GM12878 (cell line): Measurements from ENCODE around the gene PCSK1. TPM values are rescaled to one million over a fixed set of nuclear protein-coding genes. Genes with fewer than 3 reads are reported as not detected.

Source experiments
- ATAC-seq: fragments of 200-7000 bp; cut with Tn5 transposase; 3 replicates; pipeline ENCODE4 v1.9.1; 2020; ENCODE audit warnings: mild to moderate bottlenecking, moderate library complexity
- BruUV-seq: library from RNA; stranded (reverse); fragments of 400-500 nt; replicated peaks from 2 replicates; lab custom pipeline; 2021; lab: Mats Ljungman, UMichigan
- CTCF ChIA-PET: fragments of 300-600 bp; sonication (Branson Sonifier 250); formaldehyde crosslinking; extraction: SDS; loops from one replicate; lab custom pipeline; 2021; ENCODE audit warnings: inconsistent platforms; lab: Yijun Ruan, JAX
- POLR2A ChIA-PET: fragments of 350-600 bp; formaldehyde crosslinking; extraction: SDS; loops from one replicate; lab custom pipeline; 2021; ENCODE audit warnings: inconsistent platforms; lab: Charles Lee
- RAD21 ChIA-PET: fragments of 300-600 bp; sonication (Branson Sonifier 250); formaldehyde crosslinking; loops from one replicate; lab custom pipeline; 2023; ENCODE audit warnings: antibody characterized with exemption; ENCODE audit not compliant: unreplicated experiment; lab: Charles Lee
- SMC1A ChIA-PET: fragments of 300-600 bp; sonication (Branson Sonifier 250); formaldehyde crosslinking; loops from one replicate; lab custom pipeline; 2023; ENCODE audit not compliant: unreplicated experiment, uncharacterized antibody; lab: Charles Lee
- DNase-seq: peaks from one replicate; pipeline ENCODE4 v3.0.0-alpha.2; 2011; ENCODE audit warnings: low read depth, low spot score
- FAIRE-seq: peaks from 3 replicates; lab custom pipeline; 2011; peaks lifted over from hg19 to GRCh38; lab: Jason Lieb, UNC
- H2AFZ ChIP-seq: 2 replicates; pipeline ENCODE4 v1.6.0; 2011; ENCODE audit warnings: low read depth, low read length, control low read depth; ENCODE audit not compliant: control insufficient read depth
- H3K27ac ChIP-seq: 2 replicates; pipeline ENCODE4 v1.5.1; 2011; ENCODE audit warnings: control low read depth; ENCODE audit not compliant: control insufficient read depth, insufficient read depth
- H3K27me3 ChIP-seq, 2 experiments: replicated peaks in 1 of 2; 2 replicates each; pipeline versions ENCODE4 v1.6.0 to v1.6.1; 2011; ENCODE audit warnings: low read length in 1 of 2; ENCODE audit not compliant: control insufficient read depth in 2 of 2, insufficient read depth in 2 of 2
- H3K36me3 ChIP-seq, 2 experiments: 2 replicates each; pipeline ENCODE4 v1.5.1; 2011; ENCODE audit warnings: low read length in 1 of 2; ENCODE audit not compliant: control insufficient read depth in 2 of 2, insufficient read depth in 2 of 2
- H3K4me1 ChIP-seq: 2 replicates; pipeline ENCODE4 v1.6.1; 2011; ENCODE audit warnings: mild to moderate bottlenecking, low read length, moderate library complexity, mixed read lengths; ENCODE audit not compliant: control insufficient read depth, insufficient read depth
- H3K4me2 ChIP-seq: 2 replicates; pipeline ENCODE4 v1.6.0; 2011; ENCODE audit warnings: control low read depth; ENCODE audit not compliant: control insufficient read depth, insufficient read depth
- H3K4me3 ChIP-seq: fragments of 200-600 bp; sonication (generic); 2 replicates; pipeline ENCODE4 v1.5.1; 2016
- H3K79me2 ChIP-seq: 2 replicates; pipeline ENCODE4 v1.6.0; 2011; ENCODE audit warnings: low read length; ENCODE audit not compliant: control insufficient read depth, insufficient read depth
- H3K9ac ChIP-seq: 2 replicates; pipeline ENCODE4 v1.8.0; 2011; ENCODE audit warnings: low read length, control low read depth, mixed read lengths; ENCODE audit not compliant: control insufficient read depth, insufficient read depth
- H3K9me3 ChIP-seq: replicated peaks from 3 replicates; pipeline ENCODE4 v1.5.1; 2011; ENCODE audit warnings: mild to moderate bottlenecking, low read length; ENCODE audit not compliant: control insufficient read depth, insufficient read depth
- H4K20me1 ChIP-seq: 2 replicates; pipeline ENCODE4 v1.6.0; 2011; ENCODE audit not compliant: control insufficient read depth, insufficient read depth
- BCL11A ChIP-seq: IDR thresholded peaks from 2 replicates; pipeline ENCODE4 v1.6.1; 2011; ENCODE audit warnings: low read depth, low read length
- DPF2 ChIP-seq: fragments of 450-650 bp; IDR thresholded peaks from 2 replicates; pipeline ENCODE4 v1.6.1; 2017; ENCODE audit warnings: mild to moderate bottlenecking
- NR2C1 ChIP-seq: fragments of 450-650 bp; IDR thresholded peaks from 2 replicates; pipeline ENCODE4 v1.6.1; 2017; ENCODE audit warnings: antibody characterized with exemption, mild to moderate bottlenecking, moderate library complexity
- USF1 ChIP-seq: IDR thresholded peaks from 2 replicates; pipeline ENCODE4 v1.6.1; 2011; ENCODE audit warnings: borderline replicate concordance, low read depth, mild to moderate bottlenecking, moderate library complexity, mixed read lengths, low read length; ENCODE audit not compliant: insufficient read depth; ENCODE audit errors: extremely low read length
- WGBS: methylation state at CpG from one replicate; pipeline ENCODE4 v1.1.6; 2016; ENCODE audit warnings: low lambda C conversion rate; ENCODE audit not compliant: insufficient replicate concordance, insufficient coverage; ENCODE audit errors: missing lambda C conversion rate; 5-methylcytosine and 5-hydroxymethylcytosine counted together
- in situ Hi-C: fragments of 300-500 bp; cut with MboI; formaldehyde crosslinking; loops from 9 replicates; pipeline ENCODE4 v1.14.3; 2018; ENCODE audit warnings: mixed read lengths
- intact Hi-C: fragments of 100-400 bp; cut with micrococcal nuclease; formaldehyde crosslinking; loops from one replicate; pipeline ENCODE4 v1.14.2; 2022; ENCODE audit not compliant: unreplicated experiment
- polyA plus RNA-seq, 11 experiments: library from polyadenylated mRNA; depleted of rRNA in 4 of 11; unstranded in 6 of 11; stranded (reverse) in 5 of 11; fragments of >200 nt; fragmentation: Nextera tagmentation in 4 of 11; fragmentation: Illumina TruSeq in 1 of 11; extraction: Ambion mirVana in 4 of 11; extraction: Trizol in 1 of 11; gene quantifications; 1 replicate in 1 of 11; 2 replicates in 10 of 11; pipeline versions ENCODE4 v1.2.1 to v1.2.3, GENCODE V29; 2011 to 2016; ENCODE audit warnings: inconsistent platforms in 2 of 11, missing spikeins in 2 of 11, low read depth in 1 of 11
- total RNA-seq, 4 experiments: library from RNA; depleted of rRNA in 3 of 4; stranded (reverse); fragments of >200 nt in 3 of 4; fragmentation: Illumina TruSeq in 1 of 4; extraction: Trizol in 1 of 4; gene quantifications; 2 replicates each; pipeline versions ENCODE4 v1.2.1 to v1.2.3, GENCODE V29; 2013 to 2021

Gene PCSK1
- total and polyA plus RNA-seq, 10 of the 15 experiments (the other 5 are each of a cell fraction or from before 2014, with no cell fraction given) = 0.03 to 0.24 (median 0.07) TPM; not detected in 4

DNA sequence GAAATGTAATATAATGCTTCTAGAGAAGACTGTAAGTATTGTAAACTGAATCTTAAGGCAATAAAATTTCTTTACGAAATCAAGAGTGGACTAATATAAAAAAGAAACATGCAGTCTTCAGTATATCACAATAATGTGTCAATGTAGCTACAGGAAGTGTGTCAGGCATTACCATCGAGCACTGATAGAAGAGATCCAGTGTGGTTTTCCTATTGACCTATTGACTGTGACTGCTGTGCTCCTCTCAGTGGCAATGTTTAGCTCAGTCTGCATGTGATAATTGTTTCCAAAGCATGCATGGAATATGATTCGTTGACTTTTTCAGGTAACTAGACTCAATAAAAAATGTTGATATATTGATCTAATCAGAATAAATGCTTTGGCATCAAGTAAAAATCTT is 20.3 kb upstream of the PCSK1 start:
- no peaks in the 10 kb centered on the region for H3K4me1 ChIP-seq
- H3K9me3 ChIP-seq = no peaks in the 10 kb centered on the region
- FAIRE-seq = no peak
- in situ Hi-C loops (no loop called here), intact Hi-C loops (no loop called here)
- H3K36me3 ChIP-seq = no peaks in the 10 kb centered on the region
- H3K27ac ChIP-seq = no peak overlapping the region
- WGBS = 23% methylated on average over 3 of the region's 3 CpGs
- no peaks in the 10 kb centered on the region for H3K79me2 ChIP-seq
- no peaks in the 10 kb centered on the region; a peak in 1 of 4 replicates for H3K27me3 ChIP-seq
- no peak overlapping the region for H3K9ac ChIP-seq
- H3K4me2 ChIP-seq = no peak overlapping the region
- H4K20me1 ChIP-seq = no peaks in the 10 kb centered on the region
- ChIA-PET POLR2A (interaction anchor here (0.6 kb wide), 1 partner anchor 14 kb away, joined by 4 read pairs; no protein-coding TSS in a partner anchor), RAD21 (interaction anchor here (0.6 to 2.8 kb wide), 3 partner anchors 14 to 612 kb away, joined by 3 to 9 read pairs (median 3); no protein-coding TSS in a partner anchor), SMC1A (interaction anchor here (1.0 kb wide), 2 partner anchors 13 to 26 kb away, joined by 3 read pairs; no protein-coding TSS in a partner anchor), CTCF (interaction anchor here (0.7 to 1.8 kb wide), 2 partner anchors 14 to 108 kb away, joined by 3 to 12 read pairs; no protein-coding TSS in a partner anchor)
- TF ChIP-seq DPF2 (no peak), BCL11A (no peak)
- no TSS peak for BruUV-seq
- H3K4me3 ChIP-seq = no peak overlapping the region
- no peak overlapping the region for H2AFZ ChIP-seq
- no peak for ATAC-seq
- DNase-seq = no peak

DNA sequence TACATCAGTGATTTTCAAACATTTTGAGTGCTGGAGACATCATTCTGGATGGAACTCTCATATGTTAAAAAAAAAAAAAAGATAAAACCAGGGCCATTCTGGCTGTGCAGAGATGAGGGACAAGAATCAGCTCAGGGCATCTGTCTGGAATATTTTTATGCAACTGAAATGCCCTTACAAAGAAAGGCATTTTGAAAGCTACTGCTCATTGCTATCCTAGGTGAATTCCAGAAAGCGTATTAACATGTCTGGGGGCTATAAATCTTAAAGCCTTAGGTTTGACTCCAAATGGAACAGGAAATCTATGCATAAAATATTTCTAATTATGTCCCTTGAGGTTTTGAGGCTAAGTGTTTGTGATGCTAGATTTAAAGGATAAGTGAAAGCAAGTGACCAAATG is 14.9 kb upstream of the PCSK1 start:
- SMC1A ChIA-PET = interaction anchor here (0.7 to 1.9 kb wide), 7 partner anchors 9 to 520 kb away, joined by 3 to 5 read pairs (median 3); no protein-coding TSS in a partner anchor
- intact Hi-C loops = no loop called here
- TF ChIP-seq NR2C1 (no peak), USF1 (no peak)
- no peaks in the 10 kb centered on the region for H3K9me3 ChIP-seq
- no peak overlapping the region for H3K27ac ChIP-seq
- no peaks in the 10 kb centered on the region for H4K20me1 ChIP-seq
- no peak overlapping the region for H3K4me2 ChIP-seq
- H3K36me3 ChIP-seq = no peaks in the 10 kb centered on the region
- DNase-seq = no peak
- H3K4me1 ChIP-seq = no peaks in the 10 kb centered on the region
- no peaks in the 10 kb centered on the region for H3K79me2 ChIP-seq
- no peak overlapping the region for H3K4me3 ChIP-seq
- BruUV-seq = no TSS peak
- peaks cover 0 to 5% of the 10 kb centered on the region in 2 experiments; a peak in 1 of 4 replicates for H3K27me3 ChIP-seq
- RAD21 ChIA-PET = interaction anchor here (1.3 to 1.5 kb wide), 2 partner anchors 8 to 103 kb away, joined by 3 to 4 read pairs; no protein-coding TSS in a partner anchor
- POLR2A ChIA-PET = no interaction called here
- ATAC-seq = no peak
- no peak for FAIRE-seq
- H3K9ac ChIP-seq = no peak overlapping the region
- in situ Hi-C loops = no loop called here
- no peak overlapping the region for H2AFZ ChIP-seq
- CTCF ChIA-PET = interaction anchor here (0.7 to 1.2 kb wide), 3 partner anchors 12 to 153 kb away, joined by 3 read pairs; no protein-coding TSS in a partner anchor
- 0% methylated on average over 1 of the region's 1 CpG for WGBS
